Measurements from ENCODE around the gene LDLRAD1. TPM values are rescaled to one million over a fixed set of nuclear protein-coding genes. Genes with fewer than 3 reads are reported as not detected.
A peak's percentile ranks its signal among the peaks of the same experiment; 100 is the strongest.

The LDLRAD1 gene
- total and polyA plus RNA-seq, 8 donors, result 0.12 to 0.40 TPM; not detected in 6

DNA sequence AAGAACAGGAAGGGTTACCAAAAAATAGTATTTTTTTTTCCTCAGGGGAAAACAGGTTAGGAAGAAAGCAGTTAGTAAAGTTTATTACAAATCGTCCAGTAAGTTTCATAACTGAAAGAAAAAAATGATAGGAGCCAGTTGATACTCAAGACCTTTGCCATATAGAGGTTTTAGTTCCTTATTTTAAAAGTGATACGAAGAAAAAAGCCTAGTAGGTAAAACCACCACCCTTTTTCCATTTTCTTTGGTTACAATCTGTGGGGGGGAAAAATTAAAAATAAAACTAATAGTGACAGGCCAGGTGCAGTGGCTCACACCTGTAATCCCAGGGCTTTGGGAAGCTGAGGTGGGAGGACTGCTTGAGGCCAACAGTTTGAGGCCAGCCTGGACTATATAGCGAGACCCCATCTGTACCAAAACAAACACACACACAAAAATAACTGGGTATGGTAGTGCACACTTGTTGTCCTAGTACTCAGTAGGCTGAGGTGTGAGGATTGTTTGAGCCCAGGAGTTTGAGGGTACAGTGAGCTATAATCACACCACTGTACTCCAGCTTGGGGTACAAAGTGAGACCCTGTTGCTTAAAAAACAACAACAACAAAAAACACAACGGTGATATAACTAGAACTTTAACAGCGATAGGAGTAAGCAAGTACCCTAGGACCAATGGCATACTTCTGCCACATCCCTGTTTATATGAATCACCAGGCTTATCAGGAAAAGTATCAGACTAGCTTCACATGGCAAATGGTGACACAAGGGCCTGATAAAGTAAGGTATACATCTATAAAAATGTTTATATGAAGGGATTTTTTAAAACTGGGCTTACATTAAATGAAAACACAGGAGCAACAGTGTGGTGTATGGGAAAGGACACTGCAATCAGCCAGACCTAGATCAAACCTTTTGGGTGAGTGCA, 29.7 kb upstream of the LDLRAD1 start:
- 62 to 71% (median 65%) methylated on average over 5 of the region's 5 CpGs for WGBS, 5 donors
- Histone ChIP-seq H3K27me3 (no peaks in the 10 kb centered on the region), H3K9me3 (no peaks in the 10 kb centered on the region), H3K4me3 (no peak overlapping the region), H3K4me1 (peaks cover 23 to 68% (median 52%) of the 10 kb centered on the region in 4 donors), H3K36me3 (peaks cover 7 to 34% (median 29%) of the 10 kb centered on the region in 4 donors), H3K27ac (peak overlapping the region in 1 of 5 donors; percentile 2)
- no peak for TF ChIP-seq EP300 (IDR thresholded peaks at IDR 0.05)
- no peak for TF ChIP-seq POLR2AphosphoS5 (IDR thresholded peaks at IDR 0.05)
- TF ChIP-seq, protein P1, sequence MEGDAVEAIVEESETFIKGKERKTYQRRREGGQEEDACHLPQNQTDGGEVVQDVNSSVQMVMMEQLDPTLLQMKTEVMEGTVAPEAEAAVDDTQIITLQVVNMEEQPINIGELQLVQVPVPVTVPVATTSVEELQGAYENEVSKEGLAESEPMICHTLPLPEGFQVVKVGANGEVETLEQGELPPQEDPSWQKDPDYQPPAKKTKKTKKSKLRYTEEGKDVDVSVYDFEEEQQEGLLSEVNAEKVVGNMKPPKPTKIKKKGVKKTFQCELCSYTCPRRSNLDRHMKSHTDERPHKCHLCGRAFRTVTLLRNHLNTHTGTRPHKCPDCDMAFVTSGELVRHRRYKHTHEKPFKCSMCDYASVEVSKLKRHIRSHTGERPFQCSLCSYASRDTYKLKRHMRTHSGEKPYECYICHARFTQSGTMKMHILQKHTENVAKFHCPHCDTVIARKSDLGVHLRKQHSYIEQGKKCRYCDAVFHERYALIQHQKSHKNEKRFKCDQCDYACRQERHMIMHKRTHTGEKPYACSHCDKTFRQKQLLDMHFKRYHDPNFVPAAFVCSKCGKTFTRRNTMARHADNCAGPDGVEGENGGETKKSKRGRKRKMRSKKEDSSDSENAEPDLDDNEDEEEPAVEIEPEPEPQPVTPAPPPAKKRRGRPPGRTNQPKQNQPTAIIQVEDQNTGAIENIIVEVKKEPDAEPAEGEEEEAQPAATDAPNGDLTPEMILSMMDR (IDR thresholded peaks at IDR 0.05), result no peak
- no peak for TF ChIP-seq POLR2A (IDR thresholded peaks at IDR 0.05)
- intact Hi-C loops (cut with DNase I; ENCODE audit: low total_unique reads), result no loop called here
- no peak for DNase-seq

DNA sequence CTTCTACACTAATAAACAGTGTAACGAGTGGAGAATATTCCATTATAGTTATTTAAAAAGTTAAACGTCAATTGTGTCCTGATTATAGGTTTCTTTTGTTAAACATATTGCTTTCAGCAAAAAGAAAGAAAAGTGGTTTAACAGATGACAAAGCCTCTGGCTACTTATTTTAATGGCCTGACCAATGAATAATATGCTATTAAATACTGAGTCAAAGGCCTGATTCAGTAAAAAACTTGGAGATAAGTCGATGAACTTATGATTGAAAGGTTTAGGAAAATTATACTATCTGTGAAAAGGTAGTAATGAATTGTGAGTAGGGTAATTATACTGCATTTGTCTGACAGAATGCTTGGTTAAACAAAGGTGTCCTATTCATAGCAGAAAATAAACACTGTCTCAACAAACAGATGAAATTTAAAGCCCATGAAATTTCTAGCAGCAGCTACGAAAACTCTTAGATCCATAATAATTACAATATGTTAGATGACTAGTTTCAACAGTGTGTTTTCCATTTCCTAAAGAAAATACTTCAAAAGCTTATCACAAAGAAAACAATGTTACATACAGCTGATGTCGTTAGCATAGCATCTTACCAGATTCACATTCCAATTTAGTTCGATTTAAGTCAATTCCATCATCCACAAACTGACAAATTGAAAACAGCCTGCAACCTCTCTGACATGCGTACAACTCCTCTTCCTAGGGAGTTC, 28.8 kb upstream of the LDLRAD1 start:
- peaks cover 23 to 62% (median 46%) of the 10 kb centered on the region in 4 donors for H3K4me1 ChIP-seq
- H3K9me3 ChIP-seq, result no peaks in the 10 kb centered on the region
- H3K27ac ChIP-seq, result no peak overlapping the region
- 69 to 76% (median 72%) methylated on average over 7 of the region's 7 CpGs for WGBS, 5 donors
- TF ChIP-seq, protein P1 (IDR thresholded peaks at IDR 0.05), result no peak
- TF ChIP-seq EP300 (IDR thresholded peaks at IDR 0.05), result no peak
- TF ChIP-seq POLR2A (IDR thresholded peaks at IDR 0.05), result no peak
- TF ChIP-seq POLR2AphosphoS5 (IDR thresholded peaks at IDR 0.05), result no peak
- intact Hi-C loops (cut with DNase I; ENCODE audit: low total_unique reads), result no loop called here
- no peaks in the 10 kb centered on the region for H3K27me3 ChIP-seq
- no peak for DNase-seq
- no peak overlapping the region for H3K4me3 ChIP-seq
- peaks cover 12 to 42% (median 37%) of the 10 kb centered on the region in 4 donors for H3K36me3 ChIP-seq

DNA sequence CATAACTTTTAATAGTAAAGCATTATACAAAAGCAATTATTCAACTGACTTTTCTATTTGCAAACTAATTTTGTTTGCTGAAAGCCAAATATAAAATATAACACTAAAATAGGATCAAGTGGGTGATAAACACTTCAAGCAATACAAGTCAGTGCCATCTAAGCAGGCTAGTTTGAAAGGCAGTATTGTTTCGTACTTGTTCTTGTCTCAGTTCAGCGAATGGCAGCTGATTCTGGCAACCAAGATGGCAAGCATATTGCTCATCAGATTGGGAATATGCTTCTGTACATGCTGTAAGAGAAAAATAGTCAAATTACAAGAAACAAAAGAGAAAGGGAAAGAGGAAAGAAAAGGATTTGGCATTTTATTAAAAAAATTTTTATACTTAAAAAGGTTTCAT, 27.5 kb upstream of the LDLRAD1 start:
- peaks cover 24 to 52% (median 50%) of the 10 kb centered on the region in 4 donors for H3K36me3 ChIP-seq
- TF ChIP-seq EP300 (IDR thresholded peaks at IDR 0.05) (no peak), POLR2A (IDR thresholded peaks at IDR 0.05) (no peak), POLR2AphosphoS5 (IDR thresholded peaks at IDR 0.05) (no peak)
- TF ChIP-seq, protein P1 (IDR thresholded peaks at IDR 0.05), result no peak
- DNase-seq, result no peak
- peaks cover 23 to 49% (median 34%) of the 10 kb centered on the region in 4 donors for H3K4me1 ChIP-seq
- no peak overlapping the region for H3K27ac ChIP-seq
- intact Hi-C loops (cut with DNase I; ENCODE audit: low total_unique reads), result no loop called here
- no peaks in the 10 kb centered on the region for H3K27me3 ChIP-seq
- WGBS, 5 donors, result 89 to 98% (median 93%) methylated on average over 2 of the region's 2 CpGs
- H3K4me3 ChIP-seq, result no peak overlapping the region
- H3K9me3 ChIP-seq, result no peaks in the 10 kb centered on the region

DNA sequence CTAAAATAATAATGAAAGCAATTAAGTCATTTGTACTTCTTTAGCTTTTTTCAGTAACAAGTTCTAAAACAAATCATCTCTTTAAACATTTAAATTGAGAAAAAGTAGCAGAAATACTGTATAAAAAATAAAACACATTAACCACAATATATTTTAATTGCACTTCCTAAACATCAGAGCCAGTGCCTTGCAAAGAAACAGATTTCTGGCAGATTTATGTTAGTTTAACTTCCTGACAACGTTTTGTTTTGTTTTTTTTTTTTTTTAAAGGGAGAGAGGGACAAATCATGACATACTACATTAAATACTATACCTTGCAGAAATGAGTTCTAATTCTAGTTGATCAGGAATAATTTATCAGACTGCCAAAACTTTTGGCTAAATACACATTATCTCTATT, 23.8 kb upstream of the LDLRAD1 start:
- Histone ChIP-seq H3K9me3 (no peaks in the 10 kb centered on the region), H3K36me3 (peaks cover 52 to 89% (median 85%) of the 10 kb centered on the region in 4 donors), H3K4me1 (peaks cover 0 to 12% (median 8%) of the 10 kb centered on the region in 4 donors), H3K27ac (no peak overlapping the region), H3K4me3 (no peak overlapping the region), H3K27me3 (no peaks in the 10 kb centered on the region)
- intact Hi-C loops (cut with DNase I; ENCODE audit: low total_unique reads), result no loop called here
- no peak for DNase-seq
- 2 to 19% (median 14%) methylated on average over 1 of the region's 1 CpG for WGBS, 5 donors
- TF ChIP-seq POLR2AphosphoS5 (IDR thresholded peaks at IDR 0.05), result no peak
- TF ChIP-seq EP300 (IDR thresholded peaks at IDR 0.05), result no peak
- TF ChIP-seq, protein P1 (IDR thresholded peaks at IDR 0.05), result no peak
- TF ChIP-seq POLR2A (IDR thresholded peaks at IDR 0.05), result no peak

All from stomach (tissue), 9 donors.